Colonic mucosa (tissue), 4 donors: ENCODE data around the gene GON7. TPM values are rescaled to one million over a fixed set of nuclear protein-coding genes. Genes with fewer than 3 reads are reported as not detected.
A peak's percentile ranks its signal among the peaks of the same experiment; 100 is the strongest.

ENCODE experiments used
- DNase-seq: peaks from one replicate; pipeline ENCODE4 v3.0.0-alpha.2; 2020
- H3K27ac ChIP-seq: fragments of 200-600 bp; one replicate; pipeline ENCODE4 v1.8.0; 2021
- H3K27me3 ChIP-seq: fragments of 200-600 bp; one replicate; pipeline ENCODE4 v1.8.0; 2021
- H3K36me3 ChIP-seq: fragments of 200-600 bp; one replicate; pipeline ENCODE4 v1.8.0; 2021
- H3K4me1 ChIP-seq: fragments of 200-600 bp; one replicate; pipeline ENCODE4 v1.8.0; 2021; ENCODE audit warnings: mild to moderate bottlenecking
- H3K4me3 ChIP-seq: fragments of 200-600 bp; one replicate; pipeline ENCODE4 v1.8.0; 2021
- H3K9ac ChIP-seq, 2 donors: one replicate each; pipeline ENCODE4 v1.7.0; 2013; ENCODE audit warnings: control low read depth in 2 of 2, low read depth in 2 of 2, low read length in 2 of 2
- H3K9me3 ChIP-seq: fragments of 200-600 bp; one replicate; pipeline ENCODE4 v1.8.0; 2021
- intact Hi-C: fragments of 100-400 bp; cut with DNase I; formaldehyde crosslinking; loops from one replicate; pipeline ENCODE4 v1.14.1; 2022
- total RNA-seq, 2 donors: library from RNA; stranded (reverse); fragmentation: NEBNext Ultra II Directional in 1 of 2; extraction: Animal tissue kit (Norgen Biotek cat#: 25700) in 1 of 2; gene quantifications; one replicate each; pipeline ENCODE4 v1.2.1, GENCODE V29; 2021
- TF ChIP-seq, protein P1 (sequence below): fragments of 200-600 bp; IDR thresholded peaks from one replicate; pipeline ENCODE4 v1.8.0; 2022; ENCODE audit warnings: antibody characterized with exemption, mild to moderate bottlenecking
- donor health status: healthy.
- donor health status: DM: no; HTN: no; CAD: no.
- donor health status: DM: no; HTN: no; CAD: no.

GON7 gene
- total RNA-seq, 2 donors from 2014 or later = 21.2 to 25.1 TPM

- no peaks in the 10 kb centered on the region for H3K27me3 ChIP-seq
- DNase-seq = no peak
- H3K36me3 ChIP-seq = no peaks in the 10 kb centered on the region
- no peak overlapping the region for H3K27ac ChIP-seq
- intact Hi-C loops = no loop called here
- no peaks in the 10 kb centered on the region for H3K9me3 ChIP-seq
- TF ChIP-seq, protein P1, sequence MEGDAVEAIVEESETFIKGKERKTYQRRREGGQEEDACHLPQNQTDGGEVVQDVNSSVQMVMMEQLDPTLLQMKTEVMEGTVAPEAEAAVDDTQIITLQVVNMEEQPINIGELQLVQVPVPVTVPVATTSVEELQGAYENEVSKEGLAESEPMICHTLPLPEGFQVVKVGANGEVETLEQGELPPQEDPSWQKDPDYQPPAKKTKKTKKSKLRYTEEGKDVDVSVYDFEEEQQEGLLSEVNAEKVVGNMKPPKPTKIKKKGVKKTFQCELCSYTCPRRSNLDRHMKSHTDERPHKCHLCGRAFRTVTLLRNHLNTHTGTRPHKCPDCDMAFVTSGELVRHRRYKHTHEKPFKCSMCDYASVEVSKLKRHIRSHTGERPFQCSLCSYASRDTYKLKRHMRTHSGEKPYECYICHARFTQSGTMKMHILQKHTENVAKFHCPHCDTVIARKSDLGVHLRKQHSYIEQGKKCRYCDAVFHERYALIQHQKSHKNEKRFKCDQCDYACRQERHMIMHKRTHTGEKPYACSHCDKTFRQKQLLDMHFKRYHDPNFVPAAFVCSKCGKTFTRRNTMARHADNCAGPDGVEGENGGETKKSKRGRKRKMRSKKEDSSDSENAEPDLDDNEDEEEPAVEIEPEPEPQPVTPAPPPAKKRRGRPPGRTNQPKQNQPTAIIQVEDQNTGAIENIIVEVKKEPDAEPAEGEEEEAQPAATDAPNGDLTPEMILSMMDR = no peak
- H3K4me3 ChIP-seq = no peak overlapping the region
- no peaks in the 10 kb centered on the region for H3K4me1 ChIP-seq
- no peak overlapping the region for H3K9ac ChIP-seq
Observed at GRCh38 chr14:93230539-93230938, 23.7 kb upstream of the GON7 start.

GRCh38 chr14:93228550-93228949 lies 21.7 kb upstream of the GON7 start:
- no peak overlapping the region for H3K4me3 ChIP-seq
- H3K9ac ChIP-seq = no peak overlapping the region
- no peaks in the 10 kb centered on the region for H3K27me3 ChIP-seq
- no peaks in the 10 kb centered on the region for H3K4me1 ChIP-seq
- no peak for DNase-seq
- peaks cover 4% of the 10 kb centered on the region for H3K36me3 ChIP-seq
- intact Hi-C loops = no loop called here
- no peaks in the 10 kb centered on the region for H3K9me3 ChIP-seq
- TF ChIP-seq, protein P1 = no peak
- no peak overlapping the region for H3K27ac ChIP-seq

- H3K4me3 ChIP-seq = no peak overlapping the region
- H3K27ac ChIP-seq = no peak overlapping the region
- H3K36me3 ChIP-seq = peaks cover 4% of the 10 kb centered on the region
- no peaks in the 10 kb centered on the region for H3K4me1 ChIP-seq
- H3K27me3 ChIP-seq = no peaks in the 10 kb centered on the region
- no peak overlapping the region for H3K9ac ChIP-seq
- intact Hi-C loops = no loop called here
- no peak for DNase-seq
- no peaks in the 10 kb centered on the region for H3K9me3 ChIP-seq
- TF ChIP-seq, protein P1 = no peak
Observed at GRCh38 chr14:93223565-93223964, 16.7 kb upstream of the GON7 start.

DNA sequence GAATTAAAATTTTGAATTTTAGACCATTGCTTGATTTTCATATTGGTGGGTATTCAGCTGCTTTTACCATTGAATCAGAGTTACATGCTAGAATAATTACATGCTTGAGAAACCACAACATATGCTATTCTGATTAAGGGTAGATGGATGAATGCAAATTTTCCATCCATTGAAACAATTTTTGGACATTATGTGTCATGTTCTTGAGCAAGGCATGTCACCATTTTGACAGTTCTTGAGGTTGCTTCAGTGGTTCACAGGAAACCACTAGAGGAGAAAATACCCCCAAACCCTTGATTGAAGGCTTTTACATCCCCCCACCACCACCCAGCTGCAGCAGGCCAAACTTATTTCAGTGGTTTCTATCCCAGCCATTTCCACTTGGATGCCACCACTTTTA lies 13.6 kb upstream of the GON7 start:
- Histone ChIP-seq H3K9me3 (no peaks in the 10 kb centered on the region), H3K4me1 (no peaks in the 10 kb centered on the region), H3K27me3 (no peaks in the 10 kb centered on the region), H3K27ac (no peak overlapping the region), H3K4me3 (no peak overlapping the region), H3K9ac (no peak overlapping the region), H3K36me3 (peaks cover 4% of the 10 kb centered on the region)
- intact Hi-C loops = no loop called here
- TF ChIP-seq, protein P1 = no peak
- DNase-seq = no peak

- no peaks in the 10 kb centered on the region for H3K9me3 ChIP-seq
- no peaks in the 10 kb centered on the region for H3K36me3 ChIP-seq
- H3K27me3 ChIP-seq = no peaks in the 10 kb centered on the region
- TF ChIP-seq, protein P1 = peak; percentile 43
- DNase-seq = peak; percentile 48
- intact Hi-C loops = no loop called here
- no peaks in the 10 kb centered on the region for H3K4me1 ChIP-seq
- H3K27ac ChIP-seq = no peak overlapping the region
- H3K4me3 ChIP-seq = no peak overlapping the region
- H3K9ac ChIP-seq = no peak overlapping the region
Observed at GRCh38 chr14:93219103-93219726, 12.3 kb upstream of the GON7 start.
